Astrocyte (in vitro differentiated cells and primary cell): ENCODE results near the gene MAP3K21. TPM values are rescaled to one million over a fixed set of nuclear protein-coding genes. Genes with fewer than 3 reads are reported as not detected.

Experiments
- DNase-seq: peaks from one replicate; pipeline ENCODE4 v3.0.0-alpha.2; 2010; ENCODE audit warnings: low read depth
- FAIRE-seq: peaks from 2 replicates; lab custom pipeline; 2011; peaks lifted over from hg19 to GRCh38; lab: Jason Lieb, UNC
- H2AFZ ChIP-seq: 2 replicates; pipeline ENCODE4 v1.6.0; 2012; ENCODE audit warnings: low read depth, low read length, inconsistent platforms
- H3K27ac ChIP-seq: 2 replicates; pipeline ENCODE4 v1.5.1; 2011; ENCODE audit warnings: low read depth, low read length, inconsistent platforms
- H3K27me3 ChIP-seq: 2 replicates; pipeline ENCODE4 v1.6.0; 2011; ENCODE audit warnings: low read length, inconsistent platforms; ENCODE audit not compliant: insufficient read depth
- H3K36me3 ChIP-seq: 2 replicates; pipeline ENCODE4 v1.5.1; 2011; ENCODE audit warnings: low read length, inconsistent platforms; ENCODE audit not compliant: insufficient read depth
- H3K4me1 ChIP-seq: 2 replicates; pipeline ENCODE4 v1.5.1; 2011; ENCODE audit warnings: low read length, inconsistent platforms; ENCODE audit not compliant: insufficient read depth
- H3K4me2 ChIP-seq: 2 replicates; pipeline ENCODE4 v1.6.0; 2012; ENCODE audit warnings: low read length, inconsistent platforms
- H3K4me3 ChIP-seq: 2 replicates; pipeline ENCODE4 v1.5.1; 2011; ENCODE audit warnings: low read depth, mild to moderate bottlenecking, low read length, inconsistent platforms; ENCODE audit not compliant: insufficient read depth
- H3K79me2 ChIP-seq: 2 replicates; pipeline ENCODE4 v1.6.0; 2012; ENCODE audit warnings: mild to moderate bottlenecking, low read length, inconsistent platforms; ENCODE audit not compliant: insufficient read depth
- H3K9ac ChIP-seq: 2 replicates; pipeline ENCODE4 v1.6.0; 2012; ENCODE audit warnings: mild to moderate bottlenecking, low read length, inconsistent platforms
- H3K9me3 ChIP-seq: 2 replicates; pipeline ENCODE4 v1.5.1; 2012; ENCODE audit warnings: low read depth, mild to moderate bottlenecking, low read length, inconsistent platforms; ENCODE audit not compliant: insufficient read depth
- H4K20me1 ChIP-seq: 2 replicates; pipeline ENCODE4 v1.6.0; 2012; ENCODE audit warnings: low read length, inconsistent platforms; ENCODE audit not compliant: insufficient read depth
- H3K27ac Mint-ChIP-seq: one replicate; pipeline ENCODE4 v1.8.0; 2021; ENCODE audit warnings: mild to moderate bottlenecking, mixed read lengths; ENCODE audit not compliant: unreplicated experiment
- H3K27me3 Mint-ChIP-seq: one replicate; pipeline ENCODE4 v1.8.0; 2021; ENCODE audit warnings: low read depth, mixed read lengths; ENCODE audit not compliant: unreplicated experiment
- H3K36me3 Mint-ChIP-seq: one replicate; pipeline ENCODE4 v1.8.0; 2021; ENCODE audit warnings: low read depth, mixed read lengths; ENCODE audit not compliant: unreplicated experiment
- H3K4me1 Mint-ChIP-seq: one replicate; pipeline ENCODE4 v1.8.0; 2021; ENCODE audit warnings: low read depth, mixed read lengths; ENCODE audit not compliant: unreplicated experiment
- H3K4me3 Mint-ChIP-seq: one replicate; pipeline ENCODE4 v1.8.0; 2021; ENCODE audit warnings: mild to moderate bottlenecking, moderate library complexity, mixed read lengths; ENCODE audit not compliant: unreplicated experiment
- H3K9me3 Mint-ChIP-seq: one replicate; pipeline ENCODE4 v1.8.0; 2021; ENCODE audit warnings: mild to moderate bottlenecking, mixed read lengths; ENCODE audit not compliant: unreplicated experiment
- EZH2 ChIP-seq: IDR thresholded peaks from 2 replicates; pipeline ENCODE4 v1.6.1; 2012; ENCODE audit warnings: mild to moderate bottlenecking, low read length, inconsistent platforms; ENCODE audit not compliant: insufficient read depth
- total RNA-seq: library from RNA; stranded (reverse); gene quantifications from 2 replicates; pipeline ENCODE4 v1.2.1, GENCODE V29; 2021
- TF ChIP-seq, protein P1 (sequence below): IDR thresholded peaks from 2 replicates; pipeline ENCODE4 v1.5.1; 2011; ENCODE audit warnings: low read depth, mild to moderate bottlenecking, inconsistent platforms, low read length, moderate library complexity; ENCODE audit not compliant: insufficient read depth

Gene MAP3K21
- total RNA-seq, 1 donor from 2014 or later, result 2.5 TPM

DNA sequence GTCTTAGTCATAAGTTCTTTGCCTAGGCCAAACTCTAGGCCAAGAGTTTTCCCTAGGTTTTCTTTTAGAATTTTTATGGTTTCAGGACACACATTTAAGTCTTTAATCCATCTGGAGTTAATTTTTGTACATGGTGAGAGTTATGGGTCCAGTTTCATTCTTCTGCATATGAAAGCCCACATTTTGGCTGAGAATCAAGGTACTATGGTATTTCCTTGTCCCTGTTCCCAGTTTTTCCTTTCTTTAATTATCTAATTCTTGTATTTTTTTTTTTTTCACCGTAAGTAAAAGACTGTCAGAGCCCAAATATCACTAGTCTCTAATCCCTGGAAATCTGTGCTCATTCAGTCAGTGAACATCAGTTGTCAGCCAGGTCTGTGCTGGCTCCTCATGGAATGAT lies 105.4 kb downstream of the MAP3K21 start:
- Mint-ChIP-seq H3K9me3 (no peaks in the 10 kb centered on the region), H3K27me3 (no peaks in the 10 kb centered on the region), H3K27ac (peak overlapping the region; percentile 30), H3K4me1 (peaks cover 6% of the 10 kb centered on the region), H3K36me3 (no peaks in the 10 kb centered on the region), H3K4me3 (no peak overlapping the region)
- TF ChIP-seq EZH2, result no peak
- TF ChIP-seq, protein P1, sequence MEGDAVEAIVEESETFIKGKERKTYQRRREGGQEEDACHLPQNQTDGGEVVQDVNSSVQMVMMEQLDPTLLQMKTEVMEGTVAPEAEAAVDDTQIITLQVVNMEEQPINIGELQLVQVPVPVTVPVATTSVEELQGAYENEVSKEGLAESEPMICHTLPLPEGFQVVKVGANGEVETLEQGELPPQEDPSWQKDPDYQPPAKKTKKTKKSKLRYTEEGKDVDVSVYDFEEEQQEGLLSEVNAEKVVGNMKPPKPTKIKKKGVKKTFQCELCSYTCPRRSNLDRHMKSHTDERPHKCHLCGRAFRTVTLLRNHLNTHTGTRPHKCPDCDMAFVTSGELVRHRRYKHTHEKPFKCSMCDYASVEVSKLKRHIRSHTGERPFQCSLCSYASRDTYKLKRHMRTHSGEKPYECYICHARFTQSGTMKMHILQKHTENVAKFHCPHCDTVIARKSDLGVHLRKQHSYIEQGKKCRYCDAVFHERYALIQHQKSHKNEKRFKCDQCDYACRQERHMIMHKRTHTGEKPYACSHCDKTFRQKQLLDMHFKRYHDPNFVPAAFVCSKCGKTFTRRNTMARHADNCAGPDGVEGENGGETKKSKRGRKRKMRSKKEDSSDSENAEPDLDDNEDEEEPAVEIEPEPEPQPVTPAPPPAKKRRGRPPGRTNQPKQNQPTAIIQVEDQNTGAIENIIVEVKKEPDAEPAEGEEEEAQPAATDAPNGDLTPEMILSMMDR, result no peak
- Histone ChIP-seq H4K20me1 (no peaks in the 10 kb centered on the region), H3K4me1 (no peaks in the 10 kb centered on the region), H3K9ac (no peak overlapping the region), H3K79me2 (no peaks in the 10 kb centered on the region), H3K4me3 (no peak overlapping the region), H3K9me3 (no peaks in the 10 kb centered on the region), H3K36me3 (no peaks in the 10 kb centered on the region), H2AFZ (no peak overlapping the region), H3K27ac (no peak overlapping the region), H3K4me2 (no peak overlapping the region), H3K27me3 (no peaks in the 10 kb centered on the region)
- no peak for FAIRE-seq
- DNase-seq, result peak; percentile 49

DNA sequence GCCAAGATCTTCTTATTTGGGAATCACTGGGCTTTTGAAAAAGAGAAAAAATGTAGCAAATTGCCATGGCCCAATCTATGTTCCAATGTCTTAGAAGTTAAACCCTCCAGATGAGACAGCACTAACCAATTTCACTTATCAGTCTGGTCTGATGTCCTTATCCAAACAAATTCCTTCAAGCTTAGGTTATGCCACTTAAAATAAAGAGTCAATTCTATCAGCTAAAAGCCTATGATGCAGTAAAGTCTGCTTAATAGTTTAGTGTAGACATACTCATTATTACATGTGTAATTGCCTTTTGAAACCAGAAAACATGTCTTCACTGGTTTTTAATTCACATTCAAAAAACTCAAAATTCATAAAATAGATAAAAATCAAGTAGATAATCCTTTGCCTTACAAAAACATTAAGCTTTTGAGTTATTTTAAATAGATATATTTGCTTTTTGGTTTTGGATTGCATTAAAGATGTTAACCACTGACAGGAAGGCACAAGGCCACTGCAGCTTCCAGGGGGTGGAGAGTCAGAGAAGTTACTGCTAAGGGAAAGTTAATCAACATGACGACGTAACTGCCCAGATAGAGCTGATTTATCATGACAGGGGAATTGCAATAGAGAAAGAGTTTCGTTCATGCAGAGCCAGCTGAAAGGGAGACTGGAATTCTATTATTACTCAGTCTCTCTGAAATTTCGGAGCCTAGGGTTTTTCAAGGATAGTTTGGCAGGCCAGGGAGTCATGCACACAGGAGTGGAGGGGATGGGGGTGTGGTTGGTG lies 106.1 kb downstream of the MAP3K21 start:
- peaks cover 3% of the 10 kb centered on the region for H3K27me3 Mint-ChIP-seq
- no peak for FAIRE-seq
- no peaks in the 10 kb centered on the region for H3K79me2 ChIP-seq
- no peak overlapping the region for H3K4me2 ChIP-seq
- no peak overlapping the region for H3K27ac Mint-ChIP-seq
- no peak overlapping the region for H3K9ac ChIP-seq
- no peaks in the 10 kb centered on the region for H4K20me1 ChIP-seq
- no peak overlapping the region for H3K4me3 Mint-ChIP-seq
- H3K9me3 ChIP-seq, result no peaks in the 10 kb centered on the region
- no peak overlapping the region for H3K27ac ChIP-seq
- H3K36me3 Mint-ChIP-seq, result no peaks in the 10 kb centered on the region
- H3K4me1 ChIP-seq, result no peaks in the 10 kb centered on the region
- H3K4me3 ChIP-seq, result no peak overlapping the region
- H3K27me3 ChIP-seq, result no peaks in the 10 kb centered on the region
- no peaks in the 10 kb centered on the region for H3K36me3 ChIP-seq
- H3K9me3 Mint-ChIP-seq, result no peaks in the 10 kb centered on the region
- peaks cover 6% of the 10 kb centered on the region for H3K4me1 Mint-ChIP-seq
- peak; percentile 78 for DNase-seq
- no peak for TF ChIP-seq EZH2
- TF ChIP-seq, protein P1, result no peak
- no peak overlapping the region for H2AFZ ChIP-seq

Other genes with a start within 250 kb of the MAP3K21 start
- gene PCNX2, start 32.0 kb upstream of the MAP3K21 start, total RNA-seq, result 24.5 and 25.5 TPM in 2 replicates